GM21576 (cell line): ENCODE results near the gene DPF3.

Source experiments
- ATAC-seq: cut with Tn5 transposase; IDR thresholded peaks from one replicate; pipeline ENCODE4 v1.9.1; 2021; ENCODE audit warnings: mild to moderate bottlenecking, moderate library complexity; ENCODE audit not compliant: unreplicated experiment

Gene DPF3

GRCh38 chr14:72801836-72802587, 91.9 kb downstream of the DPF3 start:
- no peak for ATAC-seq

- no peak for ATAC-seq
Observed at GRCh38 chr14:72801381-72801812, 92.5 kb downstream of the DPF3 start.

- ATAC-seq, result no peak
Observed at GRCh38 chr14:72800848-72801370, 93.0 kb downstream of the DPF3 start.

- ATAC-seq, result no peak
Observed at GRCh38 chr14:72800296-72800695, 93.6 kb downstream of the DPF3 start.

DNA sequence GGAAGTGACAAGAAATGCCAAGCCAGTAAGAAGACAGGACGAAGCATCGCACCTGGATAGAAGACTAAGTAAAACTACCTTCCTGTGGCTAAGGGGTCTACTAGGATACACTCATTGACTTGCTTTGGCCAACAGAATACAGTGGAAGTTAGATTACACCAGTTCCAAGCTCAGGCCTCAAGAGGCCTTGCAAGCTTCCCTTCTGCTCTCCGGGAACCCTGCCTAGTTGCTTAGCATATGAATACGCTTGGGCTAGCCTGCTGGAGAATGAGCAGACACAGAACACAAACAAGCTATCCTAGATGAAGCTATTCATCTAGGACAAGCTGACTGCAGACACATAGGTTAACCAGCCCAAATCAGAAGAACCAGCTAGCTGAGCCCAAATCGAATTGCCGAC, 97.0 kb downstream of the DPF3 start:
- no peak for ATAC-seq

DNA sequence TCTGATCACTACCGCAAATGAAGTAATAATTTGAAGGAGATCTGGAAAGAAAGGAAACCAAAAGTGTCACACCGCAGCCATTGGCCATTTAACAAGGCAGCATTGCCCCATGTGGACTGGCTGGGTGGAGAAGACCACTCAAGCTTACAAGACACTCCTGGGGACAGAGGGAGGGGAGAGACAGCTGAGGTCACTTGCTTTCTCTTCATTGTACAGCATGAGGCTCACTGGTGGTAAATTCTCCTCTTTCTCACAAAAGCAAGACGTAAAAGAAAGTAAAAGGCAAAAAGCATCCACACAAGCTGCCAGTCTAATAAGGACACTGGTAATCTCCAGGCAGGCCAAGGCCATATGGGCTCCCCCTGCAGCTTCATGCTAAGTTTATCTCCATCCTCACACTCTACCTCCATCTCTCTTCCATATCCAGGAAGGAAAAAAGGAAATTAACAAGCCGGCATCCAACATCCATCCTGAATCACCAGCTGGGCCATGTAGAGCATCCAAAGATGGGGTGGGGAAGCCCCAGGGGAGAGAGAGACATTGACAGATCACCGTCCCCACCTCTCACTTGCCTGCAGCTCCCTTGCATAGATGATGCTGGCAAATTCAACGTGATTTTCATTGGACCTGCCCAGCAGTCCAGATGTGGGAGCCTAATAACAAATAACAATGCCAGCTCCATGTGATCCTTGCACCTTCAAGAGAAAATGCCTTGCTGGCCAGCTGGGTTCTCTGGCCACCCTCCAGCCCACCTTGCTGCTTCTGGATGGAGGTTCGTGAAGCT, 100.6 kb downstream of the DPF3 start:
- no peak for ATAC-seq

- no peak for ATAC-seq
Observed at GRCh38 chr14:72792051-72792788, 101.7 kb downstream of the DPF3 start.

- ATAC-seq, result no peak
Observed at GRCh38 chr14:72790887-72791566, 102.9 kb downstream of the DPF3 start.

- no peak for ATAC-seq
Observed at GRCh38 chr14:72788972-72789728, 104.8 kb downstream of the DPF3 start.

DNA sequence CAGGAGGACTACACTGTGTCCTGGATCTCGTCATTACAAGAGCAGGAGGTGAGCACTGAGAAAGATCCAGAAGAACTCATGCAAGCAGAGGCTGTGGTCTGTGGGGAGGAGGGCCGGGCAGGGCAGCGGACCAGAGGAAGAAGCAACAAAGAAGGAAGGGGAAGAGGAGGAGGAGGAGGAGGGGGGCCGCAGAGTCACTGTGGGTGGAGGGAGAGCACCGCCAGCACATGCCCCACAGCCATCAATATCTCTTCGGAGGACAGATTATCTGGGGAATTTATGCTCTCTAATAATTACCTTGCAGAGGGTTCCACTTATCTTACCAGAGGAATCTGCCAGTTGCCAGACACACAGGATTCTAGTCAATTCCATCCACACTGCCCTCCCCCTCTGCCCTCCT, 105.6 kb downstream of the DPF3 start:
- ATAC-seq, result no peak

DNA sequence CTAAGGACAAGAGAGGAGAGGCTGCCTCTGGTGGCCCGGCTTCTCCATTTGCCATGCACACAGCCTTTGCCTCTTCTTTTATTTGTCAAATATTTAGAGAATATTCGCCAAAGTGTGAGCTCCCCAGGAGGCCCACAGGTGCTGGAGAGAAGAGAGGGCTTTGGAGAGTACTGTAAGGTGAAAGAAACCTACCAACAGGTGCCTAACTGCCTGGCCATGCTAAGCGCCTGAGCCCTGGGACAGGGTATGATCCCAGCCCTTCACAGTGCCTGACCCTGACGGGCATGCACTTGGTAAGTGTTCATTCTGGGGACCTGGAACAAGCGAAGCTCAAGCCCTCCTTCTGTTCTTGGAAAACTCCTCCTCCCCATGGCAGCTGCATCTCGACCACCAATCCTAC, 106.1 kb downstream of the DPF3 start:
- no peak for ATAC-seq

- ATAC-seq, result no peak
Observed at GRCh38 chr14:72786378-72787350, 107.2 kb downstream of the DPF3 start.

DNA sequence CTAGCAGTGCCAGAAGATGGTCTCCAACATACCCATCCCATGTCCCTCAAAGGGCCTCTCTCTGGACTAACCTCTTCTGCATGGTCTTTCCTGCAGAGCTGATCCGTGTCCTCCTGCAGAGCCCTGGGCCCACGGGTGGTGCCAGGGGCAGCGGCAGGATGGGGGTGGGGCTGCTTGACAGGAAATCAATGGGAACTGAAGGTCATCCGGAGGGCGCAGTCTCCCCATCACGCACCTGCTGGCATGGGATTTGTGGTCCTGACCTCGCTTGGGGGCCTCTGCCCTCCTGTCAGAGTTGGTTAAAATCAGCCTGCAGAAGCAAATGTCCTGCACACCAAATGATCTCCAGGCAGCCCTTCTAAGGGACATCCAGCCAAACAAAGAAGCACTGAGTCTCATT, 110.2 kb downstream of the DPF3 start:
- no peak for ATAC-seq

- no peak for ATAC-seq
Observed at GRCh38 chr14:72782817-72783216, 111.1 kb downstream of the DPF3 start.

GRCh38 chr14:72781561-72782508, 112.1 kb downstream of the DPF3 start:
- ATAC-seq, result no peak

DNA sequence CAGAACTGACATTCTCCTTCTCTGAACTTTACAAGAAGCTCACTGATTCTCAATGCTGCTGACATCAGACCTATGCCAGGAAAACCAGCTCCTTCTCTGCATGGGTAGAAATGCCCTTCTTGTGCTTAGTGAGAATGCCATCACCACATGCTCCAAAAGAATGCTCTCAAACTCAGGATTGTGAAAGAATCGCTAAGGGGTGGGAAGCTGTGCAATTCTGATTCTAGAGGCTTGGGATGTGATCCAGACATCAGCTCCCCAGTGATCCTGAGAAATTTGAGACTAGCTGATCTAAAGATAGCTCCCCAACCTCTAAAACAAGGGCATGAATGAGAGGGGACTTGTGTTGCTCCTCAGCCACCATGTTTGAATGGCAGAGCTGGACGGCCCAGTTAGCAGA, 113.2 kb downstream of the DPF3 start:
- no peak for ATAC-seq

GRCh38 chr14:72779679-72780078, 114.2 kb downstream of the DPF3 start:
- no peak for ATAC-seq

DNA sequence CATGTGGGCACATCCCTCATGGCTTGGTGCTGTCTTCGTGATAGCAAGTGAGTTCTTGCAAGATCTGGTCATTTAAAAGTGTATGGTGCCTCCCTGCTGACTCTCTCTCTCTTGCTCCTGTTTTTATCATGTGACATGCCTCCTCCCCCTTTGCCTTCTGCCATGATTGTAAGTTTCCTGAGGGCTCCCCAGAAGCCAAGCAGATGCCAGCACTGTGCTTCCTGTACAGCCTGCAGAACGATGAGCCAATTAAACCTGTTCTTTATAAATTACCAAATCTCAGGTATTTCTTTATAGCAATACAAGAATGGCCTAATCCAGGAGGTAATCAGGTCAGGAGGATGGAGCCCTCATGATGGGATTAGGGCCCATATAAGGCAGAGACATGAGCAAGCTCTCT, 116.3 kb downstream of the DPF3 start:
- no peak for ATAC-seq
